GM18526 (cell line): Measurements from ENCODE around the gene TTLL10.

Source experiments
- POLR2A ChIP-seq: IDR thresholded peaks from 3 replicates; pipeline ENCODE4 v1.6.1; 2011; ENCODE audit not compliant: insufficient read length; ENCODE audit errors: extremely low read depth

The TTLL10 gene

GRCh38 chr1:1210726-1211540 is 37.3 kb downstream of the TTLL10 start:
- no peak for TF ChIP-seq POLR2A

GRCh38 chr1:1211541-1212441 is 38.1 kb downstream of the TTLL10 start:
- no peak for TF ChIP-seq POLR2A

- TF ChIP-seq POLR2A = no peak
Measured at GRCh38 chr1:1212780-1213344, 39.2 kb downstream of the TTLL10 start.

- TF ChIP-seq POLR2A = no peak
Measured at GRCh38 chr1:1213345-1214265, 39.9 kb downstream of the TTLL10 start, which contains the start of gene TNFRSF4. TNFRSF4 (minus strand) TSS chr1:1214153; CDS start chr1:1214127, 26 bp downstream.

- TF ChIP-seq POLR2A = no peak
Measured at GRCh38 chr1:1215080-1215676, 41.5 kb downstream of the TTLL10 start.

GRCh38 chr1:1215881-1216605 is 42.4 kb downstream of the TTLL10 start:
- no peak for TF ChIP-seq POLR2A

GRCh38 chr1:1216770-1217620 is 43.3 kb downstream of the TTLL10 start:
- TF ChIP-seq POLR2A = no peak

GRCh38 chr1:1217621-1218523 is 44.2 kb downstream of the TTLL10 start:
- TF ChIP-seq POLR2A = no peak

- no peak for TF ChIP-seq POLR2A
Measured at GRCh38 chr1:1218524-1219200, 45.0 kb downstream of the TTLL10 start.

- TF ChIP-seq POLR2A = no peak
Measured at GRCh38 chr1:1219341-1219740, 45.7 kb downstream of the TTLL10 start.

- no peak for TF ChIP-seq POLR2A
Measured at GRCh38 chr1:1220197-1220596, 46.5 kb downstream of the TTLL10 start.

GRCh38 chr1:1221887-1222574 is 48.4 kb downstream of the TTLL10 start:
- TF ChIP-seq POLR2A = no peak
